OCI-LY7 (cell line): ENCODE results near the gene PIP4K2A.

Source experiments
- EZH2phosphoT487 ChIP-seq: fragments of 200-600 bp; sonication (generic); IDR thresholded peaks from 2 replicates; pipeline ENCODE4 v1.6.1; 2018; ENCODE audit warnings: low read depth, borderline replicate concordance, mild to moderate bottlenecking, mixed run types, antibody characterized with exemption, low read length, moderate library complexity, mixed read lengths
- TF ChIP-seq, protein P1 (sequence below): fragments of 200-600 bp; sonication (generic); conservative IDR thresholded peaks from 2 replicates; pipeline ENCODE4 v1.5.1; 2014; ENCODE audit warnings: mild to moderate bottlenecking, antibody characterized with exemption, low read length, moderate library complexity, mixed read lengths

DNA sequence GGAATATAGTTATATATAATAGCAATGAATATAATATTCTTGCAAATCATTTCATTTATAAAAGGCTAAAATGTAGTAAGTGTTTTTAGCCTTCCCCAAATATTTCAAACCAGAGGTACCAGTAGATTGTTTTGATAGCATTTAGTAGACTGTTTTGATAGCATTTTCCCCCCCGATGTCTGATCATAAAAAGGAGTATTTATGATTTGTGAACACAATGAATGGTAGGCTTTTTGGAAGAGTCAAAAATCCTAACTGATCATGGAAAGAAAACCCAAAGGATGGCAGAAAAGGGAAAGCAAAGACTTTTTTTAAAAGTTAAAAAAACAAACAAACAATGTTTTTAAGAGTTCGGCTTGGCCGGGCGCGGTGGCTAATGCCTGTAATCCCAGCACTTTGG is 152.5 kb downstream of the PIP4K2A start:
- TF ChIP-seq, protein P1, sequence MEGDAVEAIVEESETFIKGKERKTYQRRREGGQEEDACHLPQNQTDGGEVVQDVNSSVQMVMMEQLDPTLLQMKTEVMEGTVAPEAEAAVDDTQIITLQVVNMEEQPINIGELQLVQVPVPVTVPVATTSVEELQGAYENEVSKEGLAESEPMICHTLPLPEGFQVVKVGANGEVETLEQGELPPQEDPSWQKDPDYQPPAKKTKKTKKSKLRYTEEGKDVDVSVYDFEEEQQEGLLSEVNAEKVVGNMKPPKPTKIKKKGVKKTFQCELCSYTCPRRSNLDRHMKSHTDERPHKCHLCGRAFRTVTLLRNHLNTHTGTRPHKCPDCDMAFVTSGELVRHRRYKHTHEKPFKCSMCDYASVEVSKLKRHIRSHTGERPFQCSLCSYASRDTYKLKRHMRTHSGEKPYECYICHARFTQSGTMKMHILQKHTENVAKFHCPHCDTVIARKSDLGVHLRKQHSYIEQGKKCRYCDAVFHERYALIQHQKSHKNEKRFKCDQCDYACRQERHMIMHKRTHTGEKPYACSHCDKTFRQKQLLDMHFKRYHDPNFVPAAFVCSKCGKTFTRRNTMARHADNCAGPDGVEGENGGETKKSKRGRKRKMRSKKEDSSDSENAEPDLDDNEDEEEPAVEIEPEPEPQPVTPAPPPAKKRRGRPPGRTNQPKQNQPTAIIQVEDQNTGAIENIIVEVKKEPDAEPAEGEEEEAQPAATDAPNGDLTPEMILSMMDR = no peak
- TF ChIP-seq EZH2phosphoT487 = no peak
